Fibroblast of mammary gland (primary cell): Measurements from ENCODE around the gene MRPL44.
A peak's percentile ranks its signal among the peaks of the same experiment; 100 is the strongest.

Source experiments
- DNase-seq: peaks from one replicate; pipeline ENCODE4 v3.0.0-alpha.2; 2010; ENCODE audit warnings: low read depth
- H3K4me3 ChIP-seq: 2 replicates; pipeline ENCODE4 v1.5.1; 2011; ENCODE audit warnings: low read depth, mild to moderate bottlenecking, low read length, moderate library complexity; ENCODE audit not compliant: control insufficient read depth
- CTCF ChIP-seq: conservative IDR thresholded peaks from 2 replicates; pipeline ENCODE4 v1.5.1; 2011; ENCODE audit warnings: low read depth, low read length, inconsistent platforms; ENCODE audit not compliant: control insufficient read depth, insufficient read depth

Gene MRPL44

GRCh38 chr2:223954401-223954800, 2.9 kb upstream of the MRPL44 start:
- H3K4me3 ChIP-seq, result no peak overlapping the region
- TF ChIP-seq CTCF, result no peak
- peak; percentile 92 for DNase-seq

GRCh38 chr2:223956300-223956699, 963 bp upstream of the MRPL44 start:
- TF ChIP-seq CTCF, result no peak
- DNase-seq, result no peak
- no peak overlapping the region for H3K4me3 ChIP-seq

- TF ChIP-seq CTCF, result no peak
- H3K4me3 ChIP-seq, result no peak overlapping the region
- DNase-seq, result peak; percentile 50
These were observed 2.4 kb downstream of the MRPL44 start for GRCh38 chr2:223959688-223960087.

- peak; percentile 84 for DNase-seq
- no peak overlapping the region for H3K4me3 ChIP-seq
- TF ChIP-seq CTCF, result no peak
These were observed 10.7 kb downstream of the MRPL44 start for GRCh38 chr2:223967981-223968380.

GRCh38 chr2:223969315-223969714, 12.1 kb downstream of the MRPL44 start:
- no peak for TF ChIP-seq CTCF
- no peak overlapping the region for H3K4me3 ChIP-seq
- no peak for DNase-seq

- no peak overlapping the region for H3K4me3 ChIP-seq
- DNase-seq, result peak; percentile 56
- TF ChIP-seq CTCF, result no peak
These were observed 12.6 kb downstream of the MRPL44 start for GRCh38 chr2:223969856-223970255.
